Mesenchymal stem cell (in vitro differentiated cells and primary cell): ENCODE measurements around the gene TGFB1.
A peak's percentile ranks its signal among the peaks of the same experiment; 100 is the strongest.

Experiments
- DNase-seq: peaks from one replicate; pipeline ENCODE4 v3.0.0-alpha.2; 2013
- H2AFZ ChIP-seq: one replicate; pipeline ENCODE4 v1.6.1; 2013; ENCODE audit warnings: low read depth, mild to moderate bottlenecking, control low read depth, inconsistent platforms, low read length, moderate library complexity
- H2AK5ac ChIP-seq: 2 replicates; pipeline ENCODE4 v1.6.1; 2013; ENCODE audit warnings: low read length, moderate library complexity, mild to moderate bottlenecking, inconsistent platforms; ENCODE audit not compliant: severe bottlenecking
- H2BK120ac ChIP-seq: one replicate; pipeline ENCODE4 v1.6.1; 2013; ENCODE audit warnings: low read depth, mild to moderate bottlenecking, inconsistent platforms, low read length, moderate library complexity
- H2BK12ac ChIP-seq, 2 experiments: one replicate each; pipeline ENCODE4 v1.6.1; 2013; ENCODE audit warnings: inconsistent platforms in 2 of 2, low read length in 2 of 2, mild to moderate bottlenecking in 2 of 2, moderate library complexity in 2 of 2, control low read depth in 1 of 2
- H2BK15ac ChIP-seq: one replicate; pipeline ENCODE4 v1.6.1; 2013; ENCODE audit warnings: mild to moderate bottlenecking, low read depth, inconsistent platforms; ENCODE audit not compliant: poor library complexity, severe bottlenecking
- H2BK5ac ChIP-seq: 2 replicates; pipeline ENCODE4 v1.6.1; 2013; ENCODE audit warnings: low read depth, mild to moderate bottlenecking, low read length, control low read depth, inconsistent platforms; ENCODE audit not compliant: poor library complexity, severe bottlenecking
- H3K14ac ChIP-seq, 2 experiments: one replicate each; pipeline ENCODE4 v1.6.1; 2013; ENCODE audit warnings: inconsistent platforms in 2 of 2, low read length in 2 of 2, control low read depth in 1 of 2, mild to moderate bottlenecking in 1 of 2, moderate library complexity in 1 of 2
- H3K18ac ChIP-seq, 2 experiments: one replicate each; pipeline ENCODE4 v1.6.1; 2013; ENCODE audit warnings: inconsistent platforms in 2 of 2, low read length in 2 of 2, control low read depth in 1 of 2, low read depth in 1 of 2, mild to moderate bottlenecking in 1 of 2
- H3K23ac ChIP-seq, 2 experiments: one replicate each; pipeline ENCODE4 v1.6.1; 2013; ENCODE audit warnings: inconsistent platforms in 2 of 2, low read length in 2 of 2, mild to moderate bottlenecking in 2 of 2, moderate library complexity in 2 of 2, control low read depth in 1 of 2
- H3K27ac ChIP-seq: 2 replicates; pipeline ENCODE4 v1.5.1; 2013; ENCODE audit warnings: mild to moderate bottlenecking, moderate library complexity, low read length, control low read depth, inconsistent platforms; ENCODE audit not compliant: poor library complexity, severe bottlenecking
- H3K27me3 ChIP-seq, 2 experiments: 2 replicates each; pipeline versions ENCODE4 v1.6.1 to v1.7.0; 2013; ENCODE audit warnings: low read length in 2 of 2, mild to moderate bottlenecking in 2 of 2, moderate library complexity in 2 of 2, control low read depth in 1 of 2, inconsistent platforms in 1 of 2; ENCODE audit not compliant: control insufficient read depth in 1 of 2, insufficient read depth in 1 of 2
- H3K36me3 ChIP-seq, 2 experiments: 2 replicates each; pipeline versions ENCODE4 v1.6.1 to v1.7.0; 2013; ENCODE audit warnings: low read length in 2 of 2, control low read depth in 1 of 2, inconsistent platforms in 1 of 2, low read depth in 1 of 2, mild to moderate bottlenecking in 1 of 2; ENCODE audit not compliant: insufficient read depth in 2 of 2, control insufficient read depth in 1 of 2
- H3K4ac ChIP-seq, 2 experiments: one replicate each; pipeline ENCODE4 v1.6.1; 2013; ENCODE audit warnings: inconsistent platforms in 2 of 2, low read length in 2 of 2, mild to moderate bottlenecking in 2 of 2, moderate library complexity in 2 of 2, control low read depth in 1 of 2, low read depth in 1 of 2
- H3K4me1 ChIP-seq: 2 replicates; pipeline ENCODE4 v1.6.1; 2013; ENCODE audit warnings: low read depth, low read length, control low read depth; ENCODE audit not compliant: control insufficient read depth, insufficient read depth
- H3K4me2 ChIP-seq: 2 replicates; pipeline ENCODE4 v1.6.1; 2013; ENCODE audit warnings: low read length, mild to moderate bottlenecking, inconsistent platforms; ENCODE audit not compliant: poor library complexity, severe bottlenecking
- H3K4me3 ChIP-seq, 2 experiments: 2 replicates each; pipeline versions ENCODE4 v1.5.1 to v1.7.0; 2013; ENCODE audit warnings: low read length in 2 of 2, mild to moderate bottlenecking in 2 of 2, control low read depth in 1 of 2, low read depth in 1 of 2; ENCODE audit not compliant: insufficient read depth in 1 of 2
- H3K79me1 ChIP-seq: replicated peaks from 2 replicates; pipeline ENCODE4 v1.6.1; 2013; ENCODE audit warnings: mild to moderate bottlenecking, control low read depth, low read length, inconsistent platforms; ENCODE audit not compliant: poor library complexity, severe bottlenecking
- H3K9ac ChIP-seq: 2 replicates; pipeline ENCODE4 v1.7.0; 2013; ENCODE audit warnings: mild to moderate bottlenecking, low read length, moderate library complexity
- H3K9me3 ChIP-seq: 2 replicates; pipeline ENCODE4 v1.7.0; 2013; ENCODE audit warnings: mild to moderate bottlenecking, low read length; ENCODE audit not compliant: control insufficient read depth
- H4K8ac ChIP-seq: one replicate; pipeline ENCODE4 v1.6.1; 2013; ENCODE audit warnings: inconsistent platforms, mild to moderate bottlenecking, low read length, moderate library complexity
- H4K91ac ChIP-seq: one replicate; pipeline ENCODE4 v1.6.1; 2013; ENCODE audit warnings: mild to moderate bottlenecking, low read length, inconsistent platforms
- WGBS: methylation state at CpG from one replicate; pipeline ENCODE4 v1.1.7; 2013; ENCODE audit warnings: mixed read lengths; 5-methylcytosine and 5-hydroxymethylcytosine counted together

TGFB1 gene

GRCh38 chr19:41399091-41399490 is 45.4 kb upstream of the TGFB1 start:
- no peaks in the 10 kb centered on the region for H3K27me3 ChIP-seq
- H3K23ac ChIP-seq, result no peak overlapping the region
- H3K36me3 ChIP-seq, result peaks cover 6 to 9% of the 10 kb centered on the region in 2 experiments
- no peak overlapping the region for H2BK120ac ChIP-seq
- no peak overlapping the region for H3K18ac ChIP-seq
- no peak overlapping the region for H3K4me2 ChIP-seq
- H3K4me3 ChIP-seq, result peak overlapping the region in 1 of 2 experiments; percentile 98
- no peak overlapping the region for H4K8ac ChIP-seq
- no peak overlapping the region for H2BK15ac ChIP-seq
- 78% methylated on average over 3 of the region's 3 CpGs for WGBS
- H2AFZ ChIP-seq, result no peak overlapping the region
- H3K4ac ChIP-seq, result no peak overlapping the region
- peak overlapping the region; percentile 98 for H3K9ac ChIP-seq
- H2BK12ac ChIP-seq, result no peak overlapping the region
- peaks cover 32% of the 10 kb centered on the region for H3K79me1 ChIP-seq
- no peak for DNase-seq
- no peaks in the 10 kb centered on the region for H3K9me3 ChIP-seq
- H4K91ac ChIP-seq, result no peak overlapping the region
- H2BK5ac ChIP-seq, result no peak overlapping the region
- no peak overlapping the region for H3K14ac ChIP-seq
- H3K4me1 ChIP-seq, result peaks cover 5% of the 10 kb centered on the region
- H2AK5ac ChIP-seq, result no peak overlapping the region
- H3K27ac ChIP-seq, result no peak overlapping the region

DNA sequence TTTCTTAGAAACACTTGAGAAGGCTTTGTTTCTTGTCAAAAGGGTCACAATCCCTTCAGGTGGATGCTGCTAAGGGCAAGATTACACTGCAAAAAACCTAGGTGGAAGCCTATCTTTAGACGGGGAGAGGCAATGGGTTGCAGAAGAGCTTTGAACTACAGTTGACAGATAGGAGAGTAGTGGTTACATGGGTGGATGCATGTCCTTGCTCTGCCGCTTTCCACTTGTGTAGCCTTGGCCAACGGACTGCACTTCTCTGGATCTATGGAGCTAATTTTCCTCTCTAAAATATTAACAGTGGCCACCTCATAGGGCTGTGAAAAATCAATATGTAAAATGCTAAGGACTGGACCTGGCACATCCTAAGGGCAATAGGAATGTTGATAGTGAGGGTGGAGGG is 44.9 kb upstream of the TGFB1 start:
- H2BK15ac ChIP-seq, result no peak overlapping the region
- H3K9me3 ChIP-seq, result no peaks in the 10 kb centered on the region
- no peak overlapping the region for H3K23ac ChIP-seq
- no peak overlapping the region for H2BK5ac ChIP-seq
- H2BK12ac ChIP-seq, result no peak overlapping the region
- no peak overlapping the region for H3K14ac ChIP-seq
- H3K27ac ChIP-seq, result no peak overlapping the region
- no peak overlapping the region for H2AK5ac ChIP-seq
- H3K27me3 ChIP-seq, result no peaks in the 10 kb centered on the region
- H3K18ac ChIP-seq, result no peak overlapping the region
- no peak for DNase-seq
- H3K4ac ChIP-seq, result no peak overlapping the region
- no peak overlapping the region for H2AFZ ChIP-seq
- H2BK120ac ChIP-seq, result no peak overlapping the region
- peaks cover 5 to 8% of the 10 kb centered on the region in 2 experiments for H3K36me3 ChIP-seq
- peaks cover 32% of the 10 kb centered on the region for H3K79me1 ChIP-seq
- peak overlapping the region in 1 of 2 experiments; percentile 98 for H3K4me3 ChIP-seq
- H3K9ac ChIP-seq, result peak overlapping the region; percentile 98
- peaks cover 5% of the 10 kb centered on the region for H3K4me1 ChIP-seq
- WGBS, result 76% methylated on average over 2 of the region's 3 CpGs
- no peak overlapping the region for H4K8ac ChIP-seq
- H3K4me2 ChIP-seq, result peak overlapping the region; percentile 93
- H4K91ac ChIP-seq, result no peak overlapping the region

DNA sequence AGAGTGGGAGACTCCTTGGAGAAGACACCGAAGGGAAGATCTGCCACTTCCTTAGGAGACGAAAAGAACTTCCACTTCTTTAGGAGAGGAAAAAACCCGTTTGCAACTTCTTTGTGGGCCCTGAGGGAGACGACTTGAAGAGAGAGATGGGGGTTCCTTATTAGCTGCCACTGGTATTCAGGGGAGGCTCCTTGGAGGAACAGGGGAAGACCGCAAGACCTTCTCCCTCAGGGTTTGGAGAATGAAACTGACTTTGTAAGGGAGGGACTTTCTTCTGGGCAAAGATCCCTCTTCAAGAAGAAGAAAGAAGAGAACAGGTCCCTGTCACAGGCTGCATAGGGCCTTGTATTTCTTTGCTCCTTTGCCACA is 44.3 kb upstream of the TGFB1 start:
- peak overlapping the region; percentile 21 for H4K8ac ChIP-seq
- H2BK15ac ChIP-seq, result no peak overlapping the region
- peak overlapping the region; percentile 93 to 98 for H3K4me3 ChIP-seq
- peak overlapping the region; percentile 79 for H2AFZ ChIP-seq
- peaks cover 3% of the 10 kb centered on the region in 2 experiments for H3K36me3 ChIP-seq
- peaks cover 28% of the 10 kb centered on the region for H3K79me1 ChIP-seq
- no peak for DNase-seq
- H2BK12ac ChIP-seq, result no peak overlapping the region
- H3K9me3 ChIP-seq, result no peaks in the 10 kb centered on the region
- H3K9ac ChIP-seq, result peak overlapping the region; percentile 98
- no peaks in the 10 kb centered on the region for H3K27me3 ChIP-seq
- H2BK120ac ChIP-seq, result no peak overlapping the region
- H3K4me1 ChIP-seq, result peaks cover 5% of the 10 kb centered on the region
- peak overlapping the region; percentile 93 for H3K4me2 ChIP-seq
- H3K14ac ChIP-seq, result no peak overlapping the region
- WGBS, result 0% methylated on average over 5 of the region's 5 CpGs
- H4K91ac ChIP-seq, result no peak overlapping the region
- H2BK5ac ChIP-seq, result peak overlapping the region; percentile 79
- H3K27ac ChIP-seq, result no peak overlapping the region
- peak overlapping the region; percentile 70 to 79 for H3K4ac ChIP-seq
- H2AK5ac ChIP-seq, result no peak overlapping the region
- no peak overlapping the region for H3K23ac ChIP-seq
- peak overlapping the region in 1 of 2 experiments; percentile 69 for H3K18ac ChIP-seq

DNA sequence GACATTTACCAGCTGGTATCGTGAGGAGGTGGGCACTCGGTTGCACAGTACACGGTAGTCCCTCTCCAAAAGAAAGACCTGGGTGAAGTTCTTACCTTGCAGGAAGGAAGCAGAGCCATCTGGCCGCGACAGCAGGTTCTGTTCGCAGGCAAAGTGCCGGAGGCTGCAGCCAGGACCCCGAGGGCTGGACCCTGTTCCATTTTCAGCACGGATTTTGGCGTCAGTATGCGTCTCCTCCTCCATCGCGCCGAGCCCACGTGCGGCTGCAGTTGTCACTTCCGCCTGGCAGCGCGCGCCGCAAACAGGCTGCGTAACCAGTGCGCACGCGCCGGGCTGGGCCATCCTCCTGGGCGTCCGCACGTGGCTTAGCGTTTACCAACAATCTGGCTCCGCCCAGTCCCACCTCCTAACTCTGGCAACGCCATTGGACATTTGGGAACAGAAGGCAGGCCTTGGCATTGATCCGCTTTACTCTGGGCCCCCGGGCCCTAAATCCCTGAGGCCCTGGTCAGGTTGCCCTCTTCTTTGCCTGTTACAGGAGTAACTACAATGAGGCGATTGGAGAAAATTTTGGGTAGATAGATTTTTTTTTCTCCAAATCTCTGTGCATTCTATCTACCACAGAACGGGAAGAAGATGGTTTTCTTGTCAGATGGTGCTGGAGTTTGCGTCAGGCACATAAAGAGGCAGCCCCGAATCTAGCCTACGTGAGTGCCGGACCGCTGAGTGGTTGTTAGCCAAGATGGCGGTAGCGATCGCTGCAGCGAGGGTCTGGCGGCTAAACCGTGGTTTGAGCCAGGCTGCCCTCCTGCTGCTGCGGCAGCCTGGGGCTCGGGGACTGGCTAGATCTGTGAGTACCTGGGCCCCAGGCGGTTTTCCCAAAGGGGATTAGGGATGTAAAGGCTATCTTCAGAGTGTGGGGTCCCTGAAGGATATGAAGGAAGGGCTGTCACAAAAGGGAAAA is 43.6 kb upstream of the TGFB1 start, which contains the start of the genes BCKDHA and EXOSC5:
Gene BCKDHA, plus strand, starts transcription at position 733 of the 964 bp plus-strand sequence. Its CDS starts 10 bp downstream, at position 743.
Gene EXOSC5, minus strand, starts transcription at position 274 of the 964 bp plus-strand sequence. Its CDS starts 31 bp downstream, at position 243.
- no peaks in the 10 kb centered on the region for H3K27me3 ChIP-seq
- peaks cover 0 to 7% of the 10 kb centered on the region in 2 experiments for H3K36me3 ChIP-seq
- H3K23ac ChIP-seq, result no peak within 1 kb of the TSS
- H3K9me3 ChIP-seq, result no peaks in the 10 kb centered on the region
- H3K4me2 ChIP-seq, result peak within 1 kb of the TSS; percentile 93
- peaks cover 29% of the 10 kb centered on the region for H3K79me1 ChIP-seq
- peak within 1 kb of the TSS; percentile 79 for H2AFZ ChIP-seq
- peak within 1 kb of the TSS; percentile 93 to 98 for H3K4me3 ChIP-seq
- H4K8ac ChIP-seq, result peak within 1 kb of the TSS; percentile 86
- H3K4ac ChIP-seq, result peak within 1 kb of the TSS; percentile 70 to 79
- H3K14ac ChIP-seq, result no peak within 1 kb of the TSS
- H3K4me1 ChIP-seq, result peaks cover 5% of the 10 kb centered on the region
- DNase-seq, result peak; percentile 100
- H4K91ac ChIP-seq, result no peak within 1 kb of the TSS
- no peak within 1 kb of the TSS for H2AK5ac ChIP-seq
- H2BK5ac ChIP-seq, result peak within 1 kb of the TSS; percentile 79
- no peak within 1 kb of the TSS for H2BK12ac ChIP-seq
- H2BK120ac ChIP-seq, result no peak within 1 kb of the TSS
- peak within 1 kb of the TSS; percentile 80 for H3K27ac ChIP-seq
- H3K18ac ChIP-seq, result peak within 1 kb of the TSS; percentile 69 to 83
- under 1% methylated on average over 48 of the region's 50 CpGs for WGBS
- H2BK15ac ChIP-seq, result no peak within 1 kb of the TSS
- peak within 1 kb of the TSS; percentile 98 for H3K9ac ChIP-seq
